Renal cortex interstitium (tissue), 15 donors: Measurements from ENCODE around the gene DERL3. TPM values are rescaled to one million over a fixed set of nuclear protein-coding genes. Genes with fewer than 3 reads are reported as not detected.
"Not testable (repeated sequence)": the region's sequence is repeated elsewhere in the genome, so short reads cannot be mapped to it uniquely, and the experiment has no call there.

Source experiments
- DNase-seq, 11 donors: peaks; one replicate each; pipeline ENCODE4 v3.0.0-alpha.2; 2013; ENCODE audit warnings: low read depth in 9 of 11, low spot score in 4 of 11; ENCODE audit errors: extremely low read depth in 1 of 11
- long read RNA-seq, 16 experiments: transcript quantifications; one replicate each; lab custom pipeline, GENCODE V29; 2026
- polyA plus RNA-seq, 3 donors: library from polyadenylated mRNA; unstranded; fragments of 120-200 nt; gene quantifications; one replicate each; pipeline ENCODE4 v1.2.1, GENCODE V29; 2013; ENCODE audit not compliant: insufficient read length in 3 of 3

Gene DERL3
- 1 to 10 TPM; 3.8 to 6.4 (median 6.0) TPM for polyA plus RNA-seq
- long read RNA-seq, donor 1, partial matches to known transcripts: 0 of 2 reads
- long read RNA-seq, donor 1, other reads (novel, unspliced or antisense): 0 of 2 reads
- long read RNA-seq, donor 2: 0 reads
- long read RNA-seq, donor 3, partial matches to known transcripts: 0 of 2 reads
- long read RNA-seq, donor 3, other reads (novel, unspliced or antisense): 0 of 2 reads
- long read RNA-seq, donor 4, partial matches to known transcripts: 0 of 2 reads
- long read RNA-seq, donor 4, other reads (novel, unspliced or antisense): 0 of 2 reads
- long read RNA-seq, donor 5, partial matches to known transcripts: 0 of 6 reads
- long read RNA-seq, donor 5, other reads (novel, unspliced or antisense): 0 of 6 reads
- long read RNA-seq, donor 6: 0 reads
- long read RNA-seq, donor 7, partial matches to known transcripts: 0 of 4 reads
- long read RNA-seq, donor 7, other reads (novel, unspliced or antisense): 0 of 4 reads
- long read RNA-seq, donor 8, partial matches to known transcripts: 0 of 3 reads
- long read RNA-seq, donor 8, other reads (novel, unspliced or antisense): 0 of 3 reads
- long read RNA-seq, donor 9, partial matches to known transcripts: 0 of 1 reads
- long read RNA-seq, donor 9, other reads (novel, unspliced or antisense): 0 of 1 reads
- long read RNA-seq, donor 10, partial matches to known transcripts: 0 of 2 reads
- long read RNA-seq, donor 10, other reads (novel, unspliced or antisense): 0 of 2 reads
- long read RNA-seq, donor 11, partial matches to known transcripts: 0 of 1 reads
- long read RNA-seq, donor 11, other reads (novel, unspliced or antisense): 0 of 1 reads
- long read RNA-seq, donor 12: 0 reads
- long read RNA-seq, donor 13, partial matches to known transcripts: 0 of 3 reads
- long read RNA-seq, donor 13, other reads (novel, unspliced or antisense): 0 of 3 reads
- long read RNA-seq, donor 14, partial matches to known transcripts: 0 of 2 reads
- long read RNA-seq, donor 14, other reads (novel, unspliced or antisense): 0 of 2 reads
- long read RNA-seq, donor 15: 0 reads
- long read RNA-seq, donor 16, partial matches to known transcripts: 0 of 1 reads
- long read RNA-seq, donor 16, other reads (novel, unspliced or antisense): 0 of 1 reads

DNA sequence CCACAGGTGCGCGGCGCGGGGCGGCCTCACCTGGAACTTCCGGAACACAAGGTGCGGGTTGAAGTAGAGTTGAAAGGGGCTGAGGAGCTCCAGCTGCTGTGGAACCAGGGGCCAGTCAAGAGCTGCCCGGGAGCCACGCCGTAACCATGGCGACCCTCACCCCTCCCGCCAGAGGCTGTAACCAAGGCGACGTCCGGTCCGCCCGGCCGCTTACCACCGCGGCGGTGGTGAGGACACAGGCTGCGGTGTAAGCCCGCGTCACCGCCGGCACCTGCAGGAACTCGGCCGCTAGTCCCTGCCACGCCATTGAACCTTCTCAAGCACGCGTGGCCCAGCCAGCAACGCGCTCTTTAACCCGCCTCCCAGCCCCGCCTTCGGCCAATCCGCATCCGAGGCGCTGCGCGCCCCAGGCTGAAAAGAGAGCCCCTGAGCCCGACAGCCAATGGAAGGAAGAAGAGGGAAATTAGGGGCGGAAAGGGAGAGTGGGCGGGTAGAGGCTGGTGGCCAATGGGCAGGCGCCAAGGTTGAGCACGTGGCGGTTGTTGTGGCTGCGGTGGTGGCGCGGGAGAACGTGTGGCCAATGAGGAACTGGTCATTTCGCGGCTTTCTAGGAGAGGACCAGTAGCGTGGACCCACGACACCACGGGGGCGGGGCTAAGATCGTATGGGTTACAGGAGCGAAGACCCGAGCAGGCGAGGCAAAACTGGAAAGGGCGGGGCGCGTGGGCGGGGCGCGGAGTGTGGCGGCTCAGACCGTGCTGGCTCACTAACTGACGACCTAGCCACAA lies at the start of gene DERL3:
Gene DERL3 (minus strand): TSS at position 326 of the 788 bp plus-strand sequence. CDS start 19 bp downstream, at position 307.
- DNase-seq: peak; percentile 81 to 96 (median 92)

GRCh38 chr22:23884140-23884539 lies 45.3 kb upstream of the DERL3 start:
- no peak for DNase-seq

GRCh38 chr22:23883658-23884057 lies 44.9 kb upstream of the DERL3 start:
- DNase-seq: no peak

GRCh38 chr22:23882370-23882769 lies 43.6 kb upstream of the DERL3 start:
- DNase-seq: no peak

DNA sequence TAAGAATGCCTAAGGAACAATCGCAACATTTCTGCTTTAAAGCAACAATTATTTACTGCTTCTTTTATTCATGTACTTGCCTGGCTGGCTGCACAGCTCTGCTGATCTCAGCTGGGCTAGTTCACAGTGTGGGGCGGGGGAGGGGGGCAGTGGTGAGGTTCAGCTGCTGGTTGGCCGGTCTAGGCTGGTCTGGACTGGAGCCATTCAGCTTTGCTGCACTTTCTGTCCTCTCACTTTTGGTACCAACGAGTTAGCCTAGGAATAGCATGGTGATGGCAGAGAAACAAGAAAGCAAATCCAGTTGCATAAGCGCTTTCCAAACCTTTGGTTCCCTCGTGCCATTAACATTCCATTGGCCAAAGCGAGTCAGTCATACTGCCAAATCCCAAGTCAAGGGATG lies 39.4 kb upstream of the DERL3 start:
- DNase-seq: no peak

- DNase-seq: no peak
Measured at GRCh38 chr22:23877566-23877965, 38.8 kb upstream of the DERL3 start.

GRCh38 chr22:23875801-23876200 lies 37.0 kb upstream of the DERL3 start:
- DNase-seq: no peak

- no peak for DNase-seq
Measured at GRCh38 chr22:23874871-23875270, 36.1 kb upstream of the DERL3 start.

GRCh38 chr22:23868580-23868979 lies 29.8 kb upstream of the DERL3 start:
- no peak for DNase-seq

GRCh38 chr22:23864499-23865154 lies 25.8 kb upstream of the DERL3 start:
- not testable (repeated sequence) for DNase-seq

- DNase-seq: no peak
Measured at GRCh38 chr22:23862103-23862502, 23.3 kb upstream of the DERL3 start.

- not testable (repeated sequence) for DNase-seq
Measured at GRCh38 chr22:23860187-23860586, 21.4 kb upstream of the DERL3 start.

DNA sequence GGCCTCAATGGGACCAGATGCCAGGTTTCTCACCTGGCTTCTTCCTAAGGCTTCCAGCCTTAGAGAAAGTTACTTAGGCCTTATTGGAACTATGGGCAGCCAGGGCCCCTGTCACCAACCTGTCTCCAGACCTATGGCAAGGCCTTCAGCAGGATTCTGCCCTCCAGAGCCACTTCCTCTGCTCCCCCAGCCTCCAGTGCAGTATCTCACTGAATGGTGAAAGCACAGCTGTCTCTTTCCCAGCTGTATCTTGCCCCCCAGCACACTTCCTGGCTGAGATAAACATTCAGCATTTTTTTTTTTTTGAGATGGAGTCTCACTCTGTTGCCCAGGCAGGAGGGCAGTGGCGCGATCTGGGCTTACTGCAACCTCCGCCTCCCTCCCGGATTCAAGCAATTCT lies 20.4 kb upstream of the DERL3 start:
- DNase-seq: no peak

DNA sequence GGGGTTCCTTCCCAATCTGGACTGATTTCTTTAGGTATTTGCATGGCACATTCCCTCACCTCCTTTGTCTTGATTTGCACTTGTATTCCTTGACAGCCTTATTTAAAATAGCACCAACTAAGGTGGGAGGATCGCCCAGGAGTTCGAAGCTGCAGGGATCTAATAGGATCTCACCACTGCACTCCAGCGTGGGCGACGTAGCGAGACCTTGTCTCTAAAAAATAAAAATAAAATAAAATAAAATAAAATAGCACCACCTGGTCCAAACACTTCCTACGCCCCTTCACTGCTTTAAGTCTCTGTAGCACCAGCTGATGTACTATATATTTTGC lies 19.6 kb upstream of the DERL3 start:
- no peak for DNase-seq

DNA sequence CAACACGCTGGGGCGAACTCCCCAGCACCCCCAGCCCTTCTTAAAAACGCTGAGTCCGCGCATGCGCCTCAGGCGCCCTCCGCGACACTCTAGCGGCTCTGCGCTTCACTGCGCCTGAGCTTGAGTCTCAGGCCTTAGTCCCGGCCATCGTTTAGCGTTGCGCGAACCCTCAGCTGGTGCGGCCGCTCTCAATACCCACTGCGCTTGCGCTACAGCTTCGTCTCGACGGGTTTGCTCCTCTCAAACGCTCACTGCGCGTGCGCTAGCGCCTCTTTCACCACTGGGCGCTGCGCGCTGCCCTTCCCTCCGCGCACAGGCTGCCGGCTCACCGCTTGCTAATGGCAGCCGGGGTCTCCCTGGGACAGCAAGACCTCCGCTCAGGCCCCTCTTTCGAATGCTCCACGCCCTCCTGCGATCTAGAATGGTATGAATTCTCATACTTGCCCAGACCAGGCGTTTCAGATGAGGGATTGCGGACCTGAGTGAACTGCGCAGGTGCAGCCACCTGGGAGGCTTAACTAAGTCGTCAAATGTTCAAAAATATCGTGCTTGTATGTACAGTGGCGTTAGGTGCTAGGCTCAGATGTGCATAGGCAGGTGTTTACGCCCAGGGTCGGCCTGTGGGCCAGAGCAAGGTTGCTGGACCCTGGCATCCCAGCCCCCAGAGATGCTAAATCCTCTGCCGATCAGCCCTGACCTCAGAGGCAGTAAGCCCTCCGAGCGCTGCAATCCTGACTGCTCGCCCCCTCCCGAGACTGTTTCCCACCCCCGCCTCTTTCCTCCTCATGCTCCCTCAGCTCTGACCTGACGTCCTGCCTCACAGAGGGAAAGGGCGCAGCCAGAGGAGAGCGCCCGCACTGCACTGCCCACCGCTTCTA lies 19.0 kb upstream of the DERL3 start, which contains the start of gene SLC2A11:
Gene SLC2A11 (plus strand): TSS at position 270 of the 878 bp plus-strand sequence. CDS start 125 bp downstream, at position 395.
- DNase-seq: peak; percentile 96 to 100 (median 98)

DNA sequence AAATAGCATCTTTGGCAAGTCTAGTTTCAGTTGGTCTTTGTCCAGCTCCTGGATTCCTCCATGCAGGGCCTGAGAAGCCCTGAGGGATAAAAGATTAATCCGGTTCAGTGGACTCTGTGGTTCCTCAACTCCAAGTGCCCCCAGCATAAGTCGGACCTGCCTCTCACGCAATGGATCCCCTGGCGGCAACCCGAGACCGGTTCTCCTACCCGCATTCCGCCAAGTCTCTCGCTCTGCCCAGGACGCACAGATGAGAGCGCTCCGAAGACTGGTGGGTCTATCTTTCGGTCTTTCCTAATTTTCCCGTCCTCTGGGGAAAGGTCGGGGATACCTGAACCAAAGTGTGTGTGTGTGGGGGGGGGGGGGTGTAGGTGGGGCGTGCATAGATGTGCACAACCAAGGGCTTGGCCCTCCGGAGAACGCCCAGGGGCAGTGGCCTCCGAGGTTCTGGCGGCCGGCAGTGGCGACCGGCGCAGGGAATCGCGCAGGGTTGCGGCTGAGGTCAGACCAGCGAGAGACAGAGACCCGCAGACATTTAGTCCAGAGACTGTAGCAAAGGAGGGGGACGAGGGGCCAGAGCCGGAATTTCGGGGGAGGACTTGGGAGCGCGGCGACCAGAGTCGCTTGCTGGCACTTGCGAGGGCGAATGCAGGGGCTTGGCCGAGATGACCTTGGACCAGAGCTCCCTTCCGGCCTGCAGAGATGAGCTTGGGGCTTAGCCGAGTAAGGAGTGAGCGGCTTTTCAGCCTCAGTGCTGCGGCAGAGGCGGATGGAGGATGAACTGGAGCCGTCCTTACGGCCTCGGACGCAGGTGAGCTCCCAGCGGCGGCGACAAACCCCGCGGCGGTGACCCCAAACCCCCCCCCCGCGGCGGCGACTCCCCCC lies 18.2 kb upstream of the DERL3 start:
- DNase-seq: peak in 2 of 11 donors; percentile 44 to 57
